GM23338 (cell line): Measurements from ENCODE around the gene CFAP298. TPM values are rescaled to one million over a fixed set of nuclear protein-coding genes. Genes with fewer than 3 reads are reported as not detected.
A peak's percentile ranks its signal among the peaks of the same experiment; 100 is the strongest.

ENCODE experiments used
- ATAC-seq: fragments of 200-7000 bp; cut with Tn5 transposase; 3 replicates; pipeline ENCODE4 v1.9.1; 2020
- DNase-seq: peaks from one replicate; pipeline ENCODE4 v3.0.0-alpha.2; 2015; ENCODE audit warnings: low spot score
- H2AFZ ChIP-seq: fragments of 200-600 bp; sonication (generic); 2 replicates; pipeline ENCODE4 v1.8.0; 2016; ENCODE audit warnings: antibody characterized with exemption, mild to moderate bottlenecking, moderate library complexity
- H3F3A ChIP-seq: fragments of 200-600 bp; sonication (generic); replicated peaks from 2 replicates; pipeline ENCODE4 v1.8.0; 2017; ENCODE audit warnings: antibody characterized with exemption, mixed run types, low read depth
- H3K27ac ChIP-seq: fragments of 200-600 bp; sonication (generic); 2 replicates; pipeline ENCODE4 v1.6.1; 2016; ENCODE audit warnings: low read depth
- H3K27me3 ChIP-seq: fragments of 200-600 bp; sonication (generic); 2 replicates; pipeline ENCODE4 v1.8.0; 2016; ENCODE audit warnings: mild to moderate bottlenecking, mixed run types, moderate library complexity; ENCODE audit not compliant: insufficient read depth
- H3K36me3 ChIP-seq: fragments of 200-600 bp; sonication (generic); 2 replicates; pipeline ENCODE4 v1.8.0; 2016; ENCODE audit warnings: mild to moderate bottlenecking; ENCODE audit not compliant: insufficient read depth
- H3K4me1 ChIP-seq: fragments of 200-600 bp; sonication (generic); 2 replicates; pipeline ENCODE4 v1.8.0; 2016; ENCODE audit warnings: mild to moderate bottlenecking, moderate library complexity; ENCODE audit not compliant: insufficient read depth
- H3K4me2 ChIP-seq: fragments of 200-600 bp; sonication (generic); 2 replicates; pipeline ENCODE4 v1.7.1; 2017; ENCODE audit warnings: mixed run types
- H3K4me3 ChIP-seq: fragments of 200-600 bp; sonication (generic); 2 replicates; pipeline ENCODE4 v1.6.1; 2016; ENCODE audit warnings: mixed run types
- H3K79me2 ChIP-seq: fragments of 200-600 bp; sonication (generic); replicated peaks from 2 replicates; pipeline ENCODE4 v1.8.0; 2017; ENCODE audit warnings: mild to moderate bottlenecking; ENCODE audit not compliant: insufficient read depth
- H3K9me2 ChIP-seq: fragments of 200-600 bp; sonication (generic); 2 replicates; pipeline ENCODE4 v1.8.0; 2017; ENCODE audit not compliant: insufficient read depth
- H4K20me1 ChIP-seq: fragments of 200-600 bp; sonication (generic); replicated peaks from 2 replicates; pipeline ENCODE4 v1.8.0; 2017; ENCODE audit warnings: mild to moderate bottlenecking; ENCODE audit not compliant: insufficient read depth
- H3K27ac Mint-ChIP-seq: 2 replicates; pipeline ENCODE4 v1.8.0; 2020; ENCODE audit warnings: inconsistent platforms, mild to moderate bottlenecking, moderate library complexity, mixed read lengths
- H3K27me3 Mint-ChIP-seq: 3 replicates; pipeline ENCODE4 v1.8.0; 2022; ENCODE audit warnings: low read depth, mild to moderate bottlenecking, moderate library complexity, mixed read lengths, inconsistent platforms; ENCODE audit not compliant: insufficient read depth, poor library complexity
- H3K36me3 Mint-ChIP-seq: 3 replicates; pipeline ENCODE4 v1.8.0; 2021; ENCODE audit warnings: low read depth, mild to moderate bottlenecking, inconsistent platforms, moderate library complexity, mixed read lengths
- H3K4me1 Mint-ChIP-seq: 3 replicates; pipeline ENCODE4 v1.8.0; 2020; ENCODE audit warnings: mild to moderate bottlenecking, inconsistent platforms, mixed read lengths
- H3K4me3 Mint-ChIP-seq: 3 replicates; pipeline ENCODE4 v1.8.0; 2021; ENCODE audit warnings: moderate library complexity, mild to moderate bottlenecking, inconsistent platforms, mixed read lengths
- H3K9me3 Mint-ChIP-seq: 3 replicates; pipeline ENCODE4 v1.8.0; 2020; ENCODE audit warnings: moderate library complexity, mild to moderate bottlenecking, inconsistent platforms, mixed read lengths
- CREB1 ChIP-seq: fragments of 250-450 bp; sonication (Bioruptor Pico); IDR thresholded peaks from 2 replicates; pipeline ENCODE4 v1.5.0; 2020; ENCODE audit warnings: low read depth, mild to moderate bottlenecking, moderate library complexity
- EZH2 ChIP-seq: fragments of 200-600 bp; sonication (generic); IDR thresholded peaks from one replicate; pipeline ENCODE4 v1.8.0; 2017; ENCODE audit warnings: antibody characterized with exemption, mild to moderate bottlenecking, low read depth; ENCODE audit not compliant: unreplicated experiment
- NANOG ChIP-seq: IDR thresholded peaks from 2 replicates; pipeline ENCODE4 v1.6.1; 2016; ENCODE audit warnings: antibody characterized with exemption, borderline replicate concordance
- ZNF331 ChIP-seq: fragments of 250-450 bp; sonication (Bioruptor Pico); IDR thresholded peaks from 2 replicates; pipeline ENCODE4 v1.5.0; 2020; ENCODE audit warnings: low read depth, mild to moderate bottlenecking, moderate library complexity
- ZNF462 ChIP-seq: fragments of 250-450 bp; sonication (Bioruptor Pico); IDR thresholded peaks from 2 replicates; pipeline ENCODE4 v1.5.0; 2020; ENCODE audit warnings: mild to moderate bottlenecking, moderate library complexity
- polyA plus RNA-seq: library from polyadenylated mRNA; unstranded; fragments of >200 nt; fragmentation: Nextera tagmentation; extraction: Ambion mirVana; gene quantifications from 2 replicates; pipeline ENCODE4 v1.2.1, GENCODE V29; 2016
- total RNA-seq: library from RNA; depleted of rRNA; stranded (reverse); fragments of >200 nt; shearing (Covaris generic); gene quantifications from 2 replicates; pipeline ENCODE4 v1.2.3, GENCODE V29; 2014
- TF ChIP-seq, protein P1 (sequence below), 2 experiments: fragments of 200-600 bp in 1 of 2; sonication (generic) in 1 of 2; conservative IDR thresholded peaks; 2 replicates each; pipeline versions ENCODE4 v1.5.1 to v1.6.1; 2016 to 2017; ENCODE audit warnings: antibody characterized with exemption in 2 of 2, low read depth in 2 of 2, mild to moderate bottlenecking in 2 of 2, moderate library complexity in 1 of 2

The CFAP298 gene
- total and polyA plus RNA-seq, 2 experiments from 2014 or later = 46.6 to 157 TPM

DNA sequence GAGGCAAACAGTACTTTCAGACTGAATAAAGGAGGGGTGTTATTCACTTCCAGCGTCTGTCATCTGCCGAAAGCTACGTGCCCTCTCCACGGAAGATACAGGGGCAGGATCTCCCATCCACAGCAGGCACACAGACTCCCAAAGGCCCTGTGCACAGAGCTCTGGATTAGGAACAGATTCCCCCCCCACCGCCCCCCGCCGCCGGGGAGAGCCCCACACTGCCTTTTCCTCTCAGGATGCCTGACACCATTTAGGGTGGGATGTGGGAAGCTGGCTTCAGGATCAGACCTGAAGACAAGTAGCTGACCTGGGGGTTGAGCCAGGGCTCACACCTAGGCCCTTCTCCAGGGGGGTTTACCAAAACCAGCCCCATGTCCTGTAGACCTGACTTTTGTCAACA is 18.5 kb downstream of the CFAP298 start (continued):
- TF ChIP-seq ZNF462 (CRISPR knock-in tag) = no peak
- TF ChIP-seq CREB1 (CRISPR knock-in tag) = no peak
- TF ChIP-seq, protein P1, sequence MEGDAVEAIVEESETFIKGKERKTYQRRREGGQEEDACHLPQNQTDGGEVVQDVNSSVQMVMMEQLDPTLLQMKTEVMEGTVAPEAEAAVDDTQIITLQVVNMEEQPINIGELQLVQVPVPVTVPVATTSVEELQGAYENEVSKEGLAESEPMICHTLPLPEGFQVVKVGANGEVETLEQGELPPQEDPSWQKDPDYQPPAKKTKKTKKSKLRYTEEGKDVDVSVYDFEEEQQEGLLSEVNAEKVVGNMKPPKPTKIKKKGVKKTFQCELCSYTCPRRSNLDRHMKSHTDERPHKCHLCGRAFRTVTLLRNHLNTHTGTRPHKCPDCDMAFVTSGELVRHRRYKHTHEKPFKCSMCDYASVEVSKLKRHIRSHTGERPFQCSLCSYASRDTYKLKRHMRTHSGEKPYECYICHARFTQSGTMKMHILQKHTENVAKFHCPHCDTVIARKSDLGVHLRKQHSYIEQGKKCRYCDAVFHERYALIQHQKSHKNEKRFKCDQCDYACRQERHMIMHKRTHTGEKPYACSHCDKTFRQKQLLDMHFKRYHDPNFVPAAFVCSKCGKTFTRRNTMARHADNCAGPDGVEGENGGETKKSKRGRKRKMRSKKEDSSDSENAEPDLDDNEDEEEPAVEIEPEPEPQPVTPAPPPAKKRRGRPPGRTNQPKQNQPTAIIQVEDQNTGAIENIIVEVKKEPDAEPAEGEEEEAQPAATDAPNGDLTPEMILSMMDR (conservative IDR thresholded peaks at IDR 0.05; ENCODE audit: low read depth in 2 of 2) = no peak
- no peak for TF ChIP-seq EZH2
- TF ChIP-seq NANOG = no peak

DNA sequence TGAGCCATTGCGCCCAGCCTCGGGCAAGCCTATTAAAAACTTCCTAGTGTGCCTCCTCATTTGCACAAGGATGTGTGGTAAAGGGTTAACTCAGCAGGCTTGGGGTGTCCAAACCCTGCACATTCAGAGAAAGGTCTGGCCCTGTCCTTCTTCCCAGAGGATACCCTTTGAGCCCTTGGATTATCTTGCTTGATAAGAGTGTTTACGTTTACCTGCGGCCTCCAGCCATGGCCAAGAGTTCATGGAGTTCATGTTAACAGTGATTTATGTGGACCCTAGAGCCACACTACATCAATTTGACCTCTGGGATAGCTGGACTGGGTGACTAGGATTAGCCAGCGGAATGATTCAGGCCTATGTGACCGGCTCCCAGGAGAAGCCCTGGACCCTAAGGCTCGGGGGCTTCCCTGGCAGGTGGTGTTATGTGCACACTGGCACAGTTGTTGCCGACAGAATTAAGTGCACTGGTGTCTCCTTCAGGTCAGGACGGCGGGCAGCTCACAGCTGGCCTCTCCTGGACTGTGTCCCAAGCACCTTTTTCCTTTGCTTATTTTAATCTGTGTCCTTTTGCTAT is 19.2 kb downstream of the CFAP298 start:
- H3F3A ChIP-seq = no peaks in the 10 kb centered on the region
- no peaks in the 10 kb centered on the region; the same call in 1 of the 2 replicates for H3K4me1 ChIP-seq
- H4K20me1 ChIP-seq = no peaks in the 10 kb centered on the region
- H3K27ac Mint-ChIP-seq = 0 out of 2 replicates have a peak overlapping the region, but pooled peaks have one; percentile 24
- peaks cover 16% of the 10 kb centered on the region for H3K27me3 Mint-ChIP-seq
- H3K9me3 Mint-ChIP-seq = no peaks in the 10 kb centered on the region
- H3K4me3 ChIP-seq = no peak overlapping the region
- peaks cover 9% of the 10 kb centered on the region for H3K4me1 Mint-ChIP-seq
- no peak overlapping the region for H3K27ac ChIP-seq
- no peak overlapping the region for H3K4me3 Mint-ChIP-seq
- no peak overlapping the region for H2AFZ ChIP-seq
- DNase-seq (no peak), ATAC-seq (no peak)
- H3K27me3 ChIP-seq = no peaks in the 10 kb centered on the region
- H3K36me3 ChIP-seq = no peaks in the 10 kb centered on the region
- peaks cover 3% of the 10 kb centered on the region; the same call in 2 of the 3 replicates for H3K36me3 Mint-ChIP-seq
- H3K9me2 ChIP-seq = no peaks in the 10 kb centered on the region
- H3K79me2 ChIP-seq = no peaks in the 10 kb centered on the region
- H3K4me2 ChIP-seq = no peak overlapping the region
- TF ChIP-seq ZNF331 (CRISPR knock-in tag) (no peak), ZNF462 (CRISPR knock-in tag) (no peak), CREB1 (CRISPR knock-in tag) (no peak)
